Measurements from ENCODE around the gene GPR17. TPM values are rescaled to one million over a fixed set of nuclear protein-coding genes. Genes with fewer than 3 reads are reported as not detected.

GPR17 gene
- total RNA-seq, 1 donor from 2014 or later = not detected

DNA sequence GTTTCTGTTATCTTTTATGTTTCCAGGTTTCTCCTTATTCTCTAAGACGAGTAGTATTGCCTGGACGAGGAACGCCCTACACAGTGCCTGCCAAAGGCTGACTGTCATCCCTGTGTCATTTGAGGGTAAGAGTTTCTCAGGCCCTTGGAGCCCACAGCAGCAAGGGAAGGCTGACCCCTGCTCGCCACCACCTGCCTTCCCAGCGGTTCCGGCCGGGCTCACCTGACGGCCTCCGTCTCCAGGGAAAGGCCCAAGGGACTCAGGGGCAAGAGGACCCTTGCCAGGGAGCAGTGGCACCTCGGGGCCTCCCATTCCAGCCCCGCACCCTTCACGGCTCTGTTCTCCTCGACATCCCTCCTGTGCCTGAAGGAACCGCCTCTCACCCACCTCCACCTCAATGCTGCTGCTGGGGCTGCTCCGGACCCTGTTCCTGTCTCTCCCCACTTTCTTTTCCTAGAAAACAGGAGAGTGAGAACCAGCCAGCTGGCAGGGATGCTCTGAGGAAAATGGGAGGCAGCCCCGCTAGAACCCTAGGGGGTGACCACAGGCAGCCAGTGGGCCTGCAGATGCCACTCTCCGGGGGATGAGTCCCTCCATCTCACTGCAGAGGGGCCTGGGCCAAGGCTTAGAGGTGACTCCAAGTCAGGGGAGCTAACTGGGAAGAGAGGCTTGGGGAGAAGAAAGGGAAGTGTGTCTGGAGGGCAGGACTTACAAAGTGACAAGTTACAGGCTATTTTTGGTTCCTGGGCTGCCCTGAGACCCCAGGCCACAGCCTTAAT, 27.5 kb downstream of the GPR17 start:
- peak; percentile 14 for DNase-seq

- peak; percentile 30 for DNase-seq
Observed at GRCh38 chr2:127674241-127675209, 28.6 kb downstream of the GPR17 start.

- DNase-seq = peak; percentile 76
Observed at GRCh38 chr2:127675331-127676261, 29.6 kb downstream of the GPR17 start, which contains the start of gene LIMS2. LIMS2 (minus strand) TSS chr2:127675530; CDS start chr2:127675024, 506 bp downstream.

- no peak for DNase-seq
Observed at GRCh38 chr2:127676906-127677305, 31.0 kb downstream of the GPR17 start.

GRCh38 chr2:127678531-127678930, 32.6 kb downstream of the GPR17 start:
- no peak for DNase-seq

DNA sequence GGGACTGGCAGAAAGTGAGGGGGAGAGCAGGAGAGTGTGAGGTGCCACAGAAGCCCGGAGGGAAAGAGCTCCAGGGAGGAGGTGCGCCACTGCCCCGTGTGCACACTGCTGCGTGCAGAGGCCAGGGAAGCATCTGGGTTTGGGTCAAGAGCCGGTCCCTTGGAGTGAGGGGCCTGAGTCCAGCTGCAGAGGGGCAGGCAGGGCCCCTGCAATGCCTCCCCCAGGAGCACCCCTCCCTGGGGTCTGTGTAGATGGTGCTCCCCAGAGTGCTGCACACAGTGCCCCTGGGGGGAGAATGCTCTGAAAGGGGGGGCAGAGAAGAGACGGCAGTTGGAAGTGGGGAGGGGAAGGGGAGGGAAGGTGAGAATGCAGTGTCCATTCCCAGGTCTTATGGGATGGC, 33.0 kb downstream of the GPR17 start:
- no peak for DNase-seq

- DNase-seq = no peak
Observed at GRCh38 chr2:127679680-127680361, 33.9 kb downstream of the GPR17 start.

DNA sequence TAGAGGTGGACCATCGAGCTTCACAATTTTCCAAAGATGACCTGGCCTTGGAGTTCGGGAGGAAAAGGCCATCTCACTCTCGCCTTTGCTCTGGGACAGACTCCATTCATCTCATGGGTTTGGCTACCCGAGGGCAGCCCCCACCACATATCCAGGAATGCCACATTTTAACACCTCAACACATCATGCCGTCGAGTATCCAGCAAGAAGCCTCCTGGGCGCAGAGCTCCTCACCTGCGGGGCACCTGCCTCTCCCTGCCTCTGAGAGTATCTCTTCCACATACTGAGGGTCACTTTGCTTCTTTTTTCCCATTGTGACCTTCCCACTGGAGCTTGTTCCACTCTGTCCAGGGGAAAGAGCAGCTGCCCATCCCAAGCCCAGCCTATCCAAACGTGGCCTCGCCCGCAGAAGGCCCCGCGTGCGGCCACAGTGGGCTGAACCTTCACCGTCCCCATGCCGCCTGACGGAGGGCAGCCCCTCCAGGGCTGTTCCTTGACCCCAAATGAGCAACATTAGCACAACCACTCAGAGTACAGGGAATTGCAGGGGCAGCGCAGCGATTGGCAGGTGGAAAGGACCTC, 34.8 kb downstream of the GPR17 start:
- no peak for DNase-seq

- DNase-seq = peak; percentile 61
Observed at GRCh38 chr2:127681288-127681804, 35.4 kb downstream of the GPR17 start.

- no peak for DNase-seq
Observed at GRCh38 chr2:127681976-127682857, 36.3 kb downstream of the GPR17 start.

- no peak for DNase-seq
Observed at GRCh38 chr2:127683056-127683455, 37.1 kb downstream of the GPR17 start.

DNA sequence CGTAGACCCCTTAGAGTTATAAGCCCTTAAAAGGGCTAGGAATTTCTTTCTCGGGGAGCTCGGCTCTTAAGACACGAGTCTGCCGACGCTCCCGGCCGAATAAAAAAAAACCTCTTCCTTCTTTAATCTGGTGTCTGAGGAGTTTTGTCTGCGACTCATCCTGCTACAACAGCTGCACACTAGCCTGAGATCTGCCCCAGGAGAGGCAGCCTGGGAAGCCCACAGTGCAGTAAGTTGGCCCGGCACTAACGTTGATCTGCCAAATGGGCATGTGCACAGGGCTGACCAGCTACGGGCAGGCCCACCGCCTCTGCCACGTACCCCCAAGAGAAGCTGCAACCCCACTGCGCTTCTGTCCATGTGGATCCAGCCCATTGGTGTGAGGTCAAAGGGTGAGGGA, 37.8 kb downstream of the GPR17 start:
- no peak for DNase-seq

- no peak for DNase-seq
Observed at GRCh38 chr2:127685410-127686080, 39.6 kb downstream of the GPR17 start.

DNA sequence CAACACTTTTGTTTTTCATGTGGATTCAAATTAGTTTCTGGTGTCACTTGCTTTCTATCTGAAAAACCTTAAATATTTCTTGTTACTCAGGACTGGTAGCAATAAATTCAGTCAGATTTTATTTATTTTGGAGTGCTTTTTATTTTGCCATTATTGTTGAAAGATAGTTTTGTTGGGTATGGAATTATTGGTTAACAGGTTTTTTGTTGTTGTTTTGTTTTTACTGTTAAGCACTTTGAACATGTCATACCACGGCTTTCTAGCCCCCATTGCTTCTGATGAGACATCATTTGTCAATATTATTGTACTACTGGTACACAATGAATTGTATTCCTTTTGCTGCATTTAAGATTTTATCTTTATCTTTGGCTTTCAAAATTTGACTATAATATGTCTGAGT, 42.5 kb downstream of the GPR17 start:
- DNase-seq = no peak

DNA sequence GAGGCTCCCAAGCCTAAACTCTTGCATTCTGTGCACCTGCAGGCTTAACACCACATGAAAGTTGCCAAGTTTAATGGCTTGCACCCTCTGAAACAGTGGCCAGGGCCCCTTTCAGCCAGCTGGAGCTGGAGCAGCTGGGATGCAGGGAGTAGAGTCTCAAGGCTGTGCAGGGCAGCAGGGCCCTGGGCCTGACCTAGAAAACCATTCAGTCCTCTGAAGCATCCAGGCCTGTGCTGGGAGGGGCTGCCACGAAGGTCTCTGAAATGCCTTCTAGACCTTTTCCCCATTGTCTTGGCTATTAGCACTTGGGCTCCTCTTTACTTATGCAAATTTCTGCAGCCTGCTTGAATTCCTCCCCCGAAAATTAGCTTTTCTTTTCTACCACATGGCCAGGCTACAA, 44.7 kb downstream of the GPR17 start:
- DNase-seq = no peak

DNA sequence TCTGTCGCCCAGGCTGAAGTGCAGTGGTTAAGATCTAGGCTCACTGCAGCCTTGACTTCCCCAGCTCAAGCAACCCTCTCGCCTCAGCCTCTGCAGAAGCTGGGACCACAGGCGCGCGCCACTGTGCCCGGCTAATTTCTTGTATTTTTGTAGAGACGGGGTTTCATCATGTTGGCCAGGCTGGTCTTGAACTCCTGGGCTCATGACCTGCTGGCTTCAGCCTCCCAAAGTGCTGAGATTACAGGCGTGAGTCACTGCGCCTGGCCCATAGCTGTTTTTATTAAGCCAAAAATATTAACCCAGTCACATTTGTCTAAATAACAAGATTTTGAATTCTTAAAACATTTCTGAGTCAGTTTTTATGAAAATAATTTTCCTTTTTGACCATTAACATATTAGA, 49.0 kb downstream of the GPR17 start:
- DNase-seq = no peak

GRCh38 chr2:127695491-127696472, 49.8 kb downstream of the GPR17 start:
- DNase-seq = peak; percentile 90

Data from dermis blood vessel endothelial cell (primary cell).